ENCODE results near the gene MLXIP. TPM values are rescaled to one million over a fixed set of nuclear protein-coding genes. Genes with fewer than 3 reads are reported as not detected.
"Not testable (repeated sequence)": the region's sequence is repeated elsewhere in the genome, so short reads cannot be mapped to it uniquely, and the experiment has no call there.

MLXIP gene
- total RNA-seq, 1 experiment from 2014 or later: 46.3 TPM

- DNase-seq (ENCODE audit: low read depth, low spot score) (no peak), ATAC-seq (no peak)
- no peaks in the 10 kb centered on the region for H3K4me1 ChIP-seq (ENCODE audit: control insufficient read depth in 1 of 2, insufficient read depth in 2 of 2, low read length in 2 of 2)
- no peak overlapping the region for H3K9ac ChIP-seq (ENCODE audit: low read length)
- BruUV-seq (replicated peaks): no TSS peak
- H3K4me2 ChIP-seq (ENCODE audit: low read length): no peak overlapping the region
- H3K79me2 ChIP-seq (ENCODE audit: insufficient read depth, low read length): no peaks in the 10 kb centered on the region
- no peaks in the 10 kb centered on the region for H3K27me3 ChIP-seq (ENCODE audit: insufficient read depth, low read length)
- ChIA-PET RAD21 (ENCODE audit: low non-redundant PET in 1 of 2, low total read pairs in 2 of 2, uncharacterized antibody in 2 of 2, unreplicated experiment in 2 of 2) (no interaction called here), POLR2A (no interaction called here), CTCF (no interaction called here)
- intact Hi-C loops (cut with micrococcal nuclease): no loop called here
- no peak overlapping the region for H2AFZ ChIP-seq (ENCODE audit: low read depth, low read length, poor library complexity, severe bottlenecking)
- no peaks in the 10 kb centered on the region for H3K9me3 ChIP-seq (ENCODE audit: control insufficient read depth in 1 of 2, insufficient read depth in 1 of 2, low read depth in 1 of 2, low read length in 2 of 2)
- H3K9me2 ChIP-seq (ENCODE audit: insufficient read depth): no peaks in the 10 kb centered on the region
- no peak for TF ChIP-seq MAX (IDR thresholded peaks at IDR 0.05)
- TF ChIP-seq ZFX (IDR thresholded peaks at IDR 0.05): no peak
- no peak for TF ChIP-seq EGR1 (IDR thresholded peaks at IDR 0.05; ENCODE audit: low read depth)
- no peak for TF ChIP-seq FOSL1 (IDR thresholded peaks at IDR 0.05; ENCODE audit: low read depth)
- no peak for TF ChIP-seq POLR2A (IDR thresholded peaks at IDR 0.05; ENCODE audit: borderline replicate concordance, extremely low read depth, insufficient read depth, insufficient read length)
- no peak for TF ChIP-seq SP1 (IDR thresholded peaks at IDR 0.05; ENCODE audit: low read depth)
- TF ChIP-seq CEBPB (IDR thresholded peaks at IDR 0.05; ENCODE audit: low read depth): no peak
- TF ChIP-seq ZNF274 (IDR thresholded peaks at IDR 0.05; ENCODE audit: low read depth, low read length): no peak
- TF ChIP-seq ELF1 (IDR thresholded peaks at IDR 0.05; ENCODE audit: borderline replicate concordance, low read depth): no peak
- TF ChIP-seq SIN3A (IDR thresholded peaks at IDR 0.05; ENCODE audit: low read depth): no peak
- TF ChIP-seq REST (IDR thresholded peaks at IDR 0.05; ENCODE audit: low read depth): no peak
- no peak for TF ChIP-seq CBX3 (IDR thresholded peaks at IDR 0.05; ENCODE audit: low read depth)
- TF ChIP-seq ZBTB33 (IDR thresholded peaks at IDR 0.05; ENCODE audit: extremely low read depth, insufficient replicate concordance, low read length): no peak
- TF ChIP-seq SRF (IDR thresholded peaks at IDR 0.05; ENCODE audit: low read depth): no peak
- TF ChIP-seq RAD21 (IDR thresholded peaks at IDR 0.05; ENCODE audit: low read depth): no peak
- TF ChIP-seq, protein P1, sequence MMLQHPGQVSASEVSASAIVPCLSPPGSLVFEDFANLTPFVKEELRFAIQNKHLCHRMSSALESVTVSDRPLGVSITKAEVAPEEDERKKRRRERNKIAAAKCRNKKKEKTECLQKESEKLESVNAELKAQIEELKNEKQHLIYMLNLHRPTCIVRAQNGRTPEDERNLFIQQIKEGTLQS (IDR thresholded peaks at IDR 0.05): no peak
- no peak overlapping the region for H3K4me3 ChIP-seq (replicated peaks in 1 of 2; ENCODE audit: low read depth in 1 of 2, low read length in 2 of 2)
- peaks cover 5 to 12% of the 10 kb centered on the region in 2 experiments; a peak in 3 of 4 replicates for H3K36me3 ChIP-seq (ENCODE audit: control insufficient read depth in 1 of 2, insufficient read depth in 2 of 2, low read length in 2 of 2)
- H4K20me1 ChIP-seq (ENCODE audit: insufficient read depth): no peaks in the 10 kb centered on the region
- H3K27ac ChIP-seq (ENCODE audit: low read depth, low read length): no peak overlapping the region
These were observed 37.8 kb upstream of the MLXIP start for GRCh38 chr12:122040579-122041386.

DNA sequence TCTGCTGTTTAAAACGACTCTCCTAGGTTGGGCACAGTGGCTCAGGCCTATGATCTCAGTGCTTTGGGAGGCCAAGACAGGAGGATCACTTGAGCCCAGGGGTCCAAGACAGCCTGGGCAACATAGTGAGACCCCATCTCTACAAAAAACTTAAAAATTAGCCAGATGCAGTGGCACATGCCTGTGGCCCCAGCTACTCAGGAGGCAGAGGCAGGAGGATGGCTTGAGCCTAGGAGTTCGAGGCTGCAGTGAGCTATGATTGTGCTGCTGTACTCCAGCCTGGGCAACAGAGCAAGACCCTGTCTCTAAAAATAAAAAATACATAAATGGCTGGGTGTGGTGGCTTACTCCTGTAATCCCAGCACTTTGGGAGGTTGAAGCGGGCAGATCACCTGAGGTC lies 37.1 kb upstream of the MLXIP start:
- DNase-seq (ENCODE audit: low read depth, low spot score); POLR2A ChIA-PET; H3K27me3 ChIP-seq (ENCODE audit: insufficient read depth, low read length); intact Hi-C loops (cut with micrococcal nuclease); H3K79me2 ChIP-seq (ENCODE audit: insufficient read depth, low read length); H3K4me1 ChIP-seq (ENCODE audit: control insufficient read depth in 1 of 2, insufficient read depth in 2 of 2, low read length in 2 of 2); CTCF ChIA-PET; H2AFZ ChIP-seq (ENCODE audit: low read depth, low read length, poor library complexity, severe bottlenecking); H3K4me3 ChIP-seq (replicated peaks in 1 of 2; ENCODE audit: low read depth in 1 of 2, low read length in 2 of 2); H3K27ac ChIP-seq (ENCODE audit: low read depth, low read length); H3K9me2 ChIP-seq (ENCODE audit: insufficient read depth); H4K20me1 ChIP-seq (ENCODE audit: insufficient read depth); H3K9ac ChIP-seq (ENCODE audit: low read length); RAD21 ChIA-PET (ENCODE audit: low non-redundant PET in 1 of 2, low total read pairs in 2 of 2, uncharacterized antibody in 2 of 2, unreplicated experiment in 2 of 2); H3K9me3 ChIP-seq (ENCODE audit: control insufficient read depth in 1 of 2, insufficient read depth in 1 of 2, low read depth in 1 of 2, low read length in 2 of 2); H3K36me3 ChIP-seq (ENCODE audit: control insufficient read depth in 1 of 2, insufficient read depth in 2 of 2, low read length in 2 of 2); BruUV-seq (replicated peaks); H3K4me2 ChIP-seq (ENCODE audit: low read length); ATAC-seq: not testable (repeated sequence)

Measured in HCT116 (cell line).